Chondrocyte (in vitro differentiated cells): ENCODE data around the gene AREL1. TPM values are rescaled to one million over a fixed set of nuclear protein-coding genes. Genes with fewer than 3 reads are reported as not detected.
A peak's percentile ranks its signal among the peaks of the same experiment; 100 is the strongest.
"Not testable (repeated sequence)": the region's sequence is repeated elsewhere in the genome, so short reads cannot be mapped to it uniquely, and the experiment has no call there.

ENCODE experiments used
- DNase-seq: peaks from one replicate; pipeline ENCODE4 v3.0.0; 2021; ENCODE audit warnings: mixed read lengths, low spot score
- H3K27ac Mint-ChIP-seq: one replicate; pipeline ENCODE4 v1.8.0; 2021; ENCODE audit warnings: mild to moderate bottlenecking, moderate library complexity, mixed read lengths; ENCODE audit not compliant: unreplicated experiment
- H3K27me3 Mint-ChIP-seq: 2 replicates; pipeline ENCODE4 v1.8.0; 2021; ENCODE audit warnings: low read depth, mixed read lengths
- H3K36me3 Mint-ChIP-seq: 2 replicates; pipeline ENCODE4 v1.8.0; 2021; ENCODE audit warnings: low read depth, mixed read lengths
- H3K4me1 Mint-ChIP-seq: 2 replicates; pipeline ENCODE4 v1.8.0; 2021; ENCODE audit warnings: low read depth, mild to moderate bottlenecking, mixed read lengths
- H3K4me3 Mint-ChIP-seq: one replicate; pipeline ENCODE4 v1.8.0; 2021; ENCODE audit warnings: mild to moderate bottlenecking, moderate library complexity, mixed read lengths; ENCODE audit not compliant: unreplicated experiment
- H3K9me3 Mint-ChIP-seq: 2 replicates; pipeline ENCODE4 v1.8.0; 2021; ENCODE audit warnings: low read depth, mixed read lengths
- CTCF ChIP-seq: fragments of 200-600 bp; sonication (generic); IDR thresholded peaks from 2 replicates; pipeline ENCODE4 v1.5.0; 2021; ENCODE audit warnings: antibody characterized with exemption, mild to moderate bottlenecking, moderate library complexity
- long read RNA-seq: library from polyadenylated mRNA; stranded (forward); transcript quantifications from one replicate; pipeline ENCODE4 v2.0.0, GENCODE V29; 2021
- total RNA-seq: library from RNA; stranded (reverse); gene quantifications from 3 replicates; pipeline ENCODE4 v1.2.1, GENCODE V29; 2021

AREL1 gene, protein sequence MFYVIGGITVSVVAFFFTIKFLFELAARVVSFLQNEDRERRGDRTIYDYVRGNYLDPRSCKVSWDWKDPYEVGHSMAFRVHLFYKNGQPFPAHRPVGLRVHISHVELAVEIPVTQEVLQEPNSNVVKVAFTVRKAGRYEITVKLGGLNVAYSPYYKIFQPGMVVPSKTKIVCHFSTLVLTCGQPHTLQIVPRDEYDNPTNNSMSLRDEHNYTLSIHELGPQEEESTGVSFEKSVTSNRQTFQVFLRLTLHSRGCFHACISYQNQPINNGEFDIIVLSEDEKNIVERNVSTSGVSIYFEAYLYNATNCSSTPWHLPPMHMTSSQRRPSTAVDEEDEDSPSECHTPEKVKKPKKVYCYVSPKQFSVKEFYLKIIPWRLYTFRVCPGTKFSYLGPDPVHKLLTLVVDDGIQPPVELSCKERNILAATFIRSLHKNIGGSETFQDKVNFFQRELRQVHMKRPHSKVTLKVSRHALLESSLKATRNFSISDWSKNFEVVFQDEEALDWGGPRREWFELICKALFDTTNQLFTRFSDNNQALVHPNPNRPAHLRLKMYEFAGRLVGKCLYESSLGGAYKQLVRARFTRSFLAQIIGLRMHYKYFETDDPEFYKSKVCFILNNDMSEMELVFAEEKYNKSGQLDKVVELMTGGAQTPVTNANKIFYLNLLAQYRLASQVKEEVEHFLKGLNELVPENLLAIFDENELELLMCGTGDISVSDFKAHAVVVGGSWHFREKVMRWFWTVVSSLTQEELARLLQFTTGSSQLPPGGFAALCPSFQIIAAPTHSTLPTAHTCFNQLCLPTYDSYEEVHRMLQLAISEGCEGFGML
- total RNA-seq, result 34.7 to 50.2 TPM (median 35.9 TPM) in 3 replicates
- long read RNA-seq, full-length matches to known transcripts, result 16 of 35 reads
- long read RNA-seq, partial matches to known transcripts, result 6 of 35 reads
- long read RNA-seq, other reads (novel, unspliced or antisense), result 13 of 35 reads

- peaks cover 6% of the 10 kb centered on the region for H3K36me3 Mint-ChIP-seq
- no peaks in the 10 kb centered on the region for H3K27me3 Mint-ChIP-seq
- peak; percentile 17 for TF ChIP-seq CTCF
- H3K4me1 Mint-ChIP-seq, result peaks cover 44% of the 10 kb centered on the region
- H3K9me3 Mint-ChIP-seq, result no peaks in the 10 kb centered on the region
- DNase-seq, result no peak
- peak within 1 kb of the TSS; percentile 98 for H3K27ac Mint-ChIP-seq
- peak within 1 kb of the TSS; percentile 98 for H3K4me3 Mint-ChIP-seq
These were observed at the start of gene AREL1, which contains the start of gene FCF1 for GRCh38 chr14:74712499-74713394. Gene AREL1, minus strand, starts transcription at chr14:74713080. Its CDS starts 27,465 bp downstream, at chr14:74685615. Gene FCF1, plus strand, starts transcription at chr14:74713144. Its CDS starts 54 bp downstream, at chr14:74713198.

GRCh38 chr14:74758505-74758904, 45.6 kb upstream of the AREL1 start:
- not testable (repeated sequence) for H3K4me1 Mint-ChIP-seq, H3K9me3 Mint-ChIP-seq, DNase-seq, H3K27me3 Mint-ChIP-seq, H3K4me3 Mint-ChIP-seq, H3K27ac Mint-ChIP-seq, H3K36me3 Mint-ChIP-seq

GRCh38 chr14:74756326-74756725, 43.4 kb upstream of the AREL1 start:
- H3K4me1 Mint-ChIP-seq, result no peaks in the 10 kb centered on the region
- H3K4me3 Mint-ChIP-seq, result no peak overlapping the region
- H3K27me3 Mint-ChIP-seq, result no peaks in the 10 kb centered on the region
- no peak for TF ChIP-seq CTCF
- peaks cover 14% of the 10 kb centered on the region for H3K9me3 Mint-ChIP-seq
- no peak for DNase-seq
- H3K27ac Mint-ChIP-seq, result no peak overlapping the region
- H3K36me3 Mint-ChIP-seq, result peaks cover 6% of the 10 kb centered on the region

DNA sequence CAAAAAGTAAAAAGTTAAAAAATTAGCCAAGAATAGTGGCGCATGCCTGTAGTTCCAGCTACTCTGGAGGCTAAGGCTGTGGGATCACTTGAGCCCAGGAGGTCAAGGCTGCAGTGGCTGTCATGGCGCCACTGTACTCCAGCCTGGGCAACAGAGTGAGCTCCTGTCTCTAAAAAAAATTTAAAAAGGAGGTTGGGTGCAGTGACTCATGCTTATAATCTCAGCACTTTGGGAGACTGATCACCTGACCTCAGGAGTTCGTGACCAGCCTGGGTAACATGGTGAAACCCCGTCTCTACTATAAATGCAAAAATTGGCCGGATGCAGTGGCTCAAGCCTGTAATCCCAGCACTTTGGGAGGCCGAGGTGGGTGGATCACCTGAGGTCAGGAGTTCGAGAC, 42.0 kb upstream of the AREL1 start:
- no peaks in the 10 kb centered on the region for H3K27me3 Mint-ChIP-seq
- DNase-seq, result no peak
- no peaks in the 10 kb centered on the region for H3K4me1 Mint-ChIP-seq
- H3K4me3 Mint-ChIP-seq, result no peak overlapping the region
- TF ChIP-seq CTCF, result no peak
- peaks cover 14% of the 10 kb centered on the region for H3K9me3 Mint-ChIP-seq
- no peak overlapping the region for H3K27ac Mint-ChIP-seq
- H3K36me3 Mint-ChIP-seq, result peaks cover 6% of the 10 kb centered on the region

DNA sequence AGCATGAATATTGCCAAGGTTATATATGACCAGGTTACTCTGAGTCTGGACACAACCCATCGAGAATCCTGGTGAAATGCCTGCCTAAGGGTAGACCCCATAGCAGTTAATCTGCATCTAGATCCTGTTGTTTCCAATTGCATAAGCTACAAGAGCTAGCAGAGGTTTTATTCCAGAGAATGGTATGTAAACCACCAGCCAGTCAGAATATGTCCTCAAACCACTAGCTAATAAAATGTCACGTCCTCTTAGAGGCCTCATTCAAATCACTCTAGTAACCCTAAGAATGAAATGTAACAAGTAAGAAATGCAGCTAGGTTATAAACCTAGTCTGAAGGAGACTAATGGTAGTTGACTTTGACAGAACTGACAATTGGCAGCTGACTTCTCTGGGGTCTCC, 41.3 kb upstream of the AREL1 start:
- DNase-seq, result no peak
- Mint-ChIP-seq H3K27ac (no peak overlapping the region), H3K4me3 (no peak overlapping the region), H3K4me1 (no peaks in the 10 kb centered on the region), H3K27me3 (no peaks in the 10 kb centered on the region), H3K36me3 (peaks cover 6% of the 10 kb centered on the region), H3K9me3 (peaks cover 14% of the 10 kb centered on the region)
- no peak for TF ChIP-seq CTCF
